ENCODE data around the gene IGF2. TPM values are rescaled to one million over a fixed set of nuclear protein-coding genes. Genes with fewer than 3 reads are reported as not detected.

The IGF2 gene
- total RNA-seq, 1 experiment from 2014 or later, result 14.5 TPM

DNA sequence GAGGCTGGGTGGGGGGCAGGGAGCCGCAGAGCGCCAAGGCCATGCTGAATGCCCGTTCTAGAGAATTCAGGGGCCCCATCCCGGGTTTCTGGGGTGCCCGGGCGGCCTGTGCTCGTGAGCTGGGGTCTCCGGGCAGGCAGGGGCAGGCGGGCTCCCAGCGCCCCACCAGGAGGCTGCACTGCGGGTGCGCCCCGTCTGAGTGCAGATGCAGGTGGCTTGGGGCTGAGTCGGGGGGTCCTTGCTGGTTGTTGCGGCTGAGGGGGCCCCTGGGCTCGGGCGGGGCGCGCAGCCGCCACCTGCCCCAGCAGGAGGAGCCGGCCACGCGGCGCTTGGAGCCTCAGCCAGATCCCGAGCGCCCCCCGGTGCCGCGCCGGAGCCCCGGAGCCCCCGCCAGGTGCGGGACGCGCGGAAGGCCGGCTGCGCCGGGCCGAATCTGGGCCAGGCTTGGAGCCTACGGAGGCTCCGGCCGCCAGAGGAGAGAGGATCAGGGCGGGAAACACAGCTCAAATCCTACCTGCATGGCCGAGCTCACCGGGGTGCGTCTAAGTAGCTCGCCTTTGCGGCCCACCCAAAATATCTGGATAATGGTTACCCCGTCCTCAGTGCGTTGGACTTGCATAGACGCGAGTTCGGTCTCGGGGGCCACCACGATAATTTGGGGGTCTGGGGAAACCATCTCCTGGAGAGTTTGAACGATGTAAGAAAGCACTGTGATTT is 590 bp upstream of the IGF2 start:
- peaks cover 14% of the 10 kb centered on the region for H3K4me1 ChIP-seq (ENCODE audit: control insufficient read depth, insufficient read depth, low read length)
- POLR2A ChIA-PET, result interaction anchor here (0.6 kb wide), 2 partner anchors 20 to 754 kb away, joined by 8 to 10 read pairs; no protein-coding TSS in a partner anchor

DNA sequence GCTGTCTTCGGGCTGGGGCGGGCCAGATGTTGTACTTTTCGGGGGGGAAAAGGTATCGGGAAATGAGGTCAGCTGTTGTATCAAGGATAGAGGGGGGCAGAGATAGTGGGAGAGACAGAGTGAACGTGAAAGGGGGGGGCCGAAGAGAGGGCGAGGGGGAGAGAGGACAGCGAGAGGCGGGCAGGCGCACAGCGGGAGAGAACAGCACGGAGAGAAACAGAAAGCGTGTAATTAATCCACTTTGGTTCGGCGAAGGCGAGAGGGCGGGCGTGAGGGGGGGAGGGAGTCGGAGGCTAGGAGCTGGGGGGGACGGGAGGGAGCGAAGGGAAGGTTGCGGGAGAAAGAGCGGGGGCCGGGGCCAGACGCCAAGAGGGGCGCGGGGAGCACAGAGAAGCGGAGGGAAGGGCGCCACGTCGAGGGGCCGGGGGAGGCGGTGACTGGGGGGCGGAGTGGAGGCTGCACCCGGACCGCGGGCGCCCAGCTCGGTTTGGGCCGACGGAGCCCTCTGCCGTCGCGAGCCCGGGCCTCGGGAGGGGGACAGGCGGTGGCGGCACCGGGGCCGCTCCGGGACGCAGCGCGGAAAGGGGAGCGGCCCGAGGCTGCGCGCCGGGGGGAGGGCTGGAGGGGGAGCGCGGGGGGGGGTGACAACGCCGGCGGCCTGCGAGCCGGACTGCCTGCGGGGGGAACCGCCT is 612 bp downstream of the IGF2 start:
- intact Hi-C loops (cut with micrococcal nuclease; ENCODE audit: unreplicated experiment), result no loop called here
- Histone ChIP-seq H3K36me3 (ENCODE audit: control insufficient read depth, insufficient read depth, low read length) (peaks cover 3% of the 10 kb centered on the region; the same call in 1 of the 2 replicates), H3K4me3 (ENCODE audit: low read depth in 2 of 2, low read length in 2 of 2) (peak overlapping the region; percentile 21 to 50), H3K4me1 (ENCODE audit: control insufficient read depth, insufficient read depth, low read length) (peaks cover 8% of the 10 kb centered on the region), H3K9me3 (ENCODE audit: control insufficient read depth, insufficient read depth, low read depth, low read length) (no peaks in the 10 kb centered on the region), H3K27ac (ENCODE audit: low read length) (no peak overlapping the region), H3K27me3 (ENCODE audit: control insufficient read depth, insufficient read depth, low read length) (peaks cover 31% of the 10 kb centered on the region)
- DNase-seq (ENCODE audit: low read depth, low spot score) (no peak), ATAC-seq (peak; percentile 10; the same call in 1 of the 2 replicates)
- ChIA-PET CTCF (interaction anchor here (1.1 kb wide), 1 partner anchor 12 kb away, joined by 4 read pairs; no protein-coding TSS in a partner anchor), POLR2A (interaction anchor here (0.6 to 0.7 kb wide), 3 partner anchors 111 to 596 kb away, joined by 3 to 10 read pairs (median 8); no protein-coding TSS in a partner anchor)
- no peak for TF ChIP-seq POLR2AphosphoS5 (IDR thresholded peaks at IDR 0.05; ENCODE audit: low read depth, low read length)
- TF ChIP-seq TCF7L2 (IDR thresholded peaks at IDR 0.05; ENCODE audit: low read depth, low read length), result no peak
- TF ChIP-seq, protein P1, sequence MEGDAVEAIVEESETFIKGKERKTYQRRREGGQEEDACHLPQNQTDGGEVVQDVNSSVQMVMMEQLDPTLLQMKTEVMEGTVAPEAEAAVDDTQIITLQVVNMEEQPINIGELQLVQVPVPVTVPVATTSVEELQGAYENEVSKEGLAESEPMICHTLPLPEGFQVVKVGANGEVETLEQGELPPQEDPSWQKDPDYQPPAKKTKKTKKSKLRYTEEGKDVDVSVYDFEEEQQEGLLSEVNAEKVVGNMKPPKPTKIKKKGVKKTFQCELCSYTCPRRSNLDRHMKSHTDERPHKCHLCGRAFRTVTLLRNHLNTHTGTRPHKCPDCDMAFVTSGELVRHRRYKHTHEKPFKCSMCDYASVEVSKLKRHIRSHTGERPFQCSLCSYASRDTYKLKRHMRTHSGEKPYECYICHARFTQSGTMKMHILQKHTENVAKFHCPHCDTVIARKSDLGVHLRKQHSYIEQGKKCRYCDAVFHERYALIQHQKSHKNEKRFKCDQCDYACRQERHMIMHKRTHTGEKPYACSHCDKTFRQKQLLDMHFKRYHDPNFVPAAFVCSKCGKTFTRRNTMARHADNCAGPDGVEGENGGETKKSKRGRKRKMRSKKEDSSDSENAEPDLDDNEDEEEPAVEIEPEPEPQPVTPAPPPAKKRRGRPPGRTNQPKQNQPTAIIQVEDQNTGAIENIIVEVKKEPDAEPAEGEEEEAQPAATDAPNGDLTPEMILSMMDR (IDR thresholded peaks at IDR 0.05), result no peak
- TF ChIP-seq, protein P2, sequence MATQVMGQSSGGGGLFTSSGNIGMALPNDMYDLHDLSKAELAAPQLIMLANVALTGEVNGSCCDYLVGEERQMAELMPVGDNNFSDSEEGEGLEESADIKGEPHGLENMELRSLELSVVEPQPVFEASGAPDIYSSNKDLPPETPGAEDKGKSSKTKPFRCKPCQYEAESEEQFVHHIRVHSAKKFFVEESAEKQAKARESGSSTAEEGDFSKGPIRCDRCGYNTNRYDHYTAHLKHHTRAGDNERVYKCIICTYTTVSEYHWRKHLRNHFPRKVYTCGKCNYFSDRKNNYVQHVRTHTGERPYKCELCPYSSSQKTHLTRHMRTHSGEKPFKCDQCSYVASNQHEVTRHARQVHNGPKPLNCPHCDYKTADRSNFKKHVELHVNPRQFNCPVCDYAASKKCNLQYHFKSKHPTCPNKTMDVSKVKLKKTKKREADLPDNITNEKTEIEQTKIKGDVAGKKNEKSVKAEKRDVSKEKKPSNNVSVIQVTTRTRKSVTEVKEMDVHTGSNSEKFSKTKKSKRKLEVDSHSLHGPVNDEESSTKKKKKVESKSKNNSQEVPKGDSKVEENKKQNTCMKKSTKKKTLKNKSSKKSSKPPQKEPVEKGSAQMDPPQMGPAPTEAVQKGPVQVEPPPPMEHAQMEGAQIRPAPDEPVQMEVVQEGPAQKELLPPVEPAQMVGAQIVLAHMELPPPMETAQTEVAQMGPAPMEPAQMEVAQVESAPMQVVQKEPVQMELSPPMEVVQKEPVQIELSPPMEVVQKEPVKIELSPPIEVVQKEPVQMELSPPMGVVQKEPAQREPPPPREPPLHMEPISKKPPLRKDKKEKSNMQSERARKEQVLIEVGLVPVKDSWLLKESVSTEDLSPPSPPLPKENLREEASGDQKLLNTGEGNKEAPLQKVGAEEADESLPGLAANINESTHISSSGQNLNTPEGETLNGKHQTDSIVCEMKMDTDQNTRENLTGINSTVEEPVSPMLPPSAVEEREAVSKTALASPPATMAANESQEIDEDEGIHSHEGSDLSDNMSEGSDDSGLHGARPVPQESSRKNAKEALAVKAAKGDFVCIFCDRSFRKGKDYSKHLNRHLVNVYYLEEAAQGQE (IDR thresholded peaks at IDR 0.05; ENCODE audit: insufficient read depth in 1 of 2, low read depth in 2 of 2, low read length in 1 of 2), result no peak
- TF ChIP-seq SIN3A (IDR thresholded peaks at IDR 0.05; ENCODE audit: borderline replicate concordance, insufficient read depth, low read depth, low read length), result no peak
- in situ Hi-C loops (cut with HindIII; ENCODE audit: low pct_unique_long_range_greater_than_20kb, low sequenced_read_pairs), result no loop called here
- BruUV-seq (replicated peaks), result no TSS peak

More for the DNA sequence above, 590 bp upstream of the IGF2 start:
- Histone ChIP-seq H3K4me3 (ENCODE audit: low read depth in 2 of 2, low read length in 2 of 2) (no peak overlapping the region), H3K27me3 (ENCODE audit: control insufficient read depth, insufficient read depth, low read length) (peaks cover 39% of the 10 kb centered on the region), H3K9me3 (ENCODE audit: control insufficient read depth, insufficient read depth, low read depth, low read length) (no peaks in the 10 kb centered on the region), H3K36me3 (ENCODE audit: control insufficient read depth, insufficient read depth, low read length) (peaks cover 3% of the 10 kb centered on the region; the same call in 1 of the 2 replicates), H3K27ac (ENCODE audit: low read length) (no peak overlapping the region)
- BruUV-seq (replicated peaks), result no TSS peak
- intact Hi-C loops (cut with micrococcal nuclease; ENCODE audit: unreplicated experiment), result no loop called here
- DNase-seq (ENCODE audit: low read depth, low spot score), result no peak
- no peak for TF ChIP-seq TCF7L2 (IDR thresholded peaks at IDR 0.05; ENCODE audit: low read depth, low read length)
- TF ChIP-seq, protein P1 (IDR thresholded peaks at IDR 0.05), result no peak
- ATAC-seq, result peak; percentile 35; the same call in 1 of the 2 replicates
- CTCF ChIA-PET, result interaction anchor here (2.6 kb wide), 1 partner anchor 11 kb away, joined by 16 read pairs; no protein-coding TSS in a partner anchor
- in situ Hi-C loops (cut with HindIII; ENCODE audit: low pct_unique_long_range_greater_than_20kb, low sequenced_read_pairs), result loop anchor here (10.0 kb wide), 1 partner anchor 45 kb away; no protein-coding TSS in a partner anchor

All from Panc1 (cell line).